Measurements from ENCODE around the gene NRDE2.

The NRDE2 gene, protein sequence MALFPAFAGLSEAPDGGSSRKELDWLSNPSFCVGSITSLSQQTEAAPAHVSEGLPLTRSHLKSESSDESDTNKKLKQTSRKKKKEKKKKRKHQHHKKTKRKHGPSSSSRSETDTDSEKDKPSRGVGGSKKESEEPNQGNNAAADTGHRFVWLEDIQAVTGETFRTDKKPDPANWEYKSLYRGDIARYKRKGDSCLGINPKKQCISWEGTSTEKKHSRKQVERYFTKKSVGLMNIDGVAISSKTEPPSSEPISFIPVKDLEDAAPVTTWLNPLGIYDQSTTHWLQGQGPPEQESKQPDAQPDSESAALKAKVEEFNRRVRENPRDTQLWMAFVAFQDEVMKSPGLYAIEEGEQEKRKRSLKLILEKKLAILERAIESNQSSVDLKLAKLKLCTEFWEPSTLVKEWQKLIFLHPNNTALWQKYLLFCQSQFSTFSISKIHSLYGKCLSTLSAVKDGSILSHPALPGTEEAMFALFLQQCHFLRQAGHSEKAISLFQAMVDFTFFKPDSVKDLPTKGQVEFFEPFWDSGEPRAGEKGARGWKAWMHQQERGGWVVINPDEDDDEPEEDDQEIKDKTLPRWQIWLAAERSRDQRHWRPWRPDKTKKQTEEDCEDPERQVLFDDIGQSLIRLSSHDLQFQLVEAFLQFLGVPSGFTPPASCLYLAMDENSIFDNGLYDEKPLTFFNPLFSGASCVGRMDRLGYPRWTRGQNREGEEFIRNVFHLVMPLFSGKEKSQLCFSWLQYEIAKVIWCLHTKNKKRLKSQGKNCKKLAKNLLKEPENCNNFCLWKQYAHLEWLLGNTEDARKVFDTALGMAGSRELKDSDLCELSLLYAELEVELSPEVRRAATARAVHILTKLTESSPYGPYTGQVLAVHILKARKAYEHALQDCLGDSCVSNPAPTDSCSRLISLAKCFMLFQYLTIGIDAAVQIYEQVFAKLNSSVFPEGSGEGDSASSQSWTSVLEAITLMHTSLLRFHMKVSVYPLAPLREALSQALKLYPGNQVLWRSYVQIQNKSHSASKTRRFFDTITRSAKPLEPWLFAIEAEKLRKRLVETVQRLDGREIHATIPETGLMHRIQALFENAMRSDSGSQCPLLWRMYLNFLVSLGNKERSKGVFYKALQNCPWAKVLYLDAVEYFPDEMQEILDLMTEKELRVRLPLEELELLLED

DNA sequence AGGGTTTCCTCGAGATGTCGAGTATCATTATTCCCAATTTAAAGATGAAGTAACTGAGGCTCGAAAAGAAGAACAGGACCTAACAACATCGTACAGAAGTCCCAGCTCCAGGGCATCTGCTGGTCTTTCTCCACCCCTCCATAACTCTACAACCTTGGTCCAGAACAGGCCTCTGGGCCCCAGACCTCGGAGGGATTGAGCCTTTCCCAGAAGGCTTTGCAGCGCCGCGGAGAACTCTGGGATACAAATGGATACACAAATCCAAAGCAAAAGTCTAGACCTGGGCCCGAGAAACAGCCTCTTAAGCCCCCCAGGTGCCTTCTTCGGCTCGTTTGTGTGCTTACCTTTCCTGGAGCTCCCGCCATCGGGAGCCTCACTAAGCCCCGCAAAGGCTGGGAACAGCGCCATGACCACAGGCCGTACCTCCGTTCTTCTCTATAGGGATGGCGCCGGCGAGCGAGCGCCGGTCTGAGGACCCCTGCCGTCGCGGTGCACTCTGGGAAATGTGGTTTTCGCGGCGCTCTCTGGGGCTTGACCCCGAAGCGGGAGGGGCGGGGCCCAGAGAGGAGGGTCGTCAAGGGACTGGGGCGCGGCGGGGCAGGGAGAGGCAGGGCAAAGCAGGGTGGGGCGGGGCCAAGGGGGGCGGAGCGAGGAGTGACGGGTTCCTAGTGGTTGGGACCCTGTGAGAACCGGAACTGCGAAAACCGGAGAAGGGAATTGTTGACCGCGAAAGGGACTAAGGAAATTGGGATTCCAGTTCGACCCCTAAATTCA, at the start of gene NRDE2:
Gene NRDE2 (minus strand): TSS at position 445 of the 774 bp plus-strand sequence. CDS start 37 bp downstream, at position 408.
- no peak for TF ChIP-seq GATA1 (IDR thresholded peaks at IDR 0.05; ENCODE audit: low read depth, low read length)
- peak; percentile 70 for TF ChIP-seq POLR2A (IDR thresholded peaks at IDR 0.05; ENCODE audit: low read length)
- peak; percentile 97 to 98 for DNase-seq

DNA sequence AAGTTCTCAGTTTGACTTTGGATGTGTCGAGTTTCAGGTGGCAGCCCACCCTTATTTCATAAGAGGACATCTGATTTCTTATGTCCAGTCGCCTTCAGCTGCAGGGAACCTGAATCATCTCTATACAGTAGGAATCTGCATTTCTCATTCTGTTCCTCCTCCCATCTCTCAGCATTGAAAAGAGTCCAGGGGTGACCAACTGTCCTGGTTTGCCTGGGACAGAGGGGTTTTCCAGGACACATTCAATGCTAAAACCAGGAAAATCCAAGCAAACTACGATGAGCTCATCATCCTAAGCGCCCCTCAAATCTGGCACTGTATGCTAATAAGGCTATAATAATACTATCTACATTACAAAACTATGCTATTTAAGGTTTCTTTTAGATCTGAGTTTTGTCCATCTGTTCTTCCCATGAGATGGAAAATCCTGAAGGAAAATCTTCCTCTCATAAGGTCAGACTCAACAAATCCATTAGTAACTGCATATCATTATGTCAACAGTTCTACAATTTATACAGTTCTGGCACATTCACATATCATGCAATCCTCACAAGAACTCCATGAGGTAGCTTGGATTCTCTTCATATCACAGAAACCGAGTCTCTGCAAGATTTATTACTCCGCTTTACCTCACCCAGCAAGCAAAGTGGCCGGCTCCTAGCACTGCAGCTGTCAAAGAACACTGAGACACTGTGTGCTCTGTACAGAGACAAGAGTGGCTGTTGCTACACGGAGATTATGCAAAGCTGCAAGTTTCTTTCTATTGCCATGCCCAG, 49.5 kb upstream of the NRDE2 start:
- TF ChIP-seq GATA1 (IDR thresholded peaks at IDR 0.05; ENCODE audit: low read depth, low read length) (no peak), POLR2A (IDR thresholded peaks at IDR 0.05; ENCODE audit: low read length) (no peak)
- DNase-seq = peak; percentile 21 to 22

DNA sequence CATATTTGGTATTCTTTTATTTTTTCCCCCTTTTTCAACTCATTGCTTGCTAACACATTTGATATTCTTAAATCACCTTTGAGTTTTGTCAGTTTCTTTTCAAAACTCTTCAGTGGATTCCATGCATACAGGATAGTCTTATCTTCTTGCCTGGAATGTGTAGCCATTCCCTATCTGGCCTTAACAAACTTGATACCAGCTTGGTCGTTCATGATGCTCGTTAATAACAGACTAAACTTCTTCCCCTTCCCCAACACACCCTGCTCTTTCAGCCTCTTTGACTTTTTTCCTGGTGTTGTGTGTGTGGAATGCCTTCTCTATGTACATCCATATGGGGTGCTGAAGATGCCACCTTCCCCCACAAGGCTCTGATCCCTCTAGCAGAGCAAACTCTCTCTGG, 47.4 kb upstream of the NRDE2 start:
- TF ChIP-seq POLR2A (IDR thresholded peaks at IDR 0.05; ENCODE audit: low read length) (no peak), GATA1 (IDR thresholded peaks at IDR 0.05; ENCODE audit: low read depth, low read length) (no peak)
- peak; percentile 42 to 62 for DNase-seq

DNA sequence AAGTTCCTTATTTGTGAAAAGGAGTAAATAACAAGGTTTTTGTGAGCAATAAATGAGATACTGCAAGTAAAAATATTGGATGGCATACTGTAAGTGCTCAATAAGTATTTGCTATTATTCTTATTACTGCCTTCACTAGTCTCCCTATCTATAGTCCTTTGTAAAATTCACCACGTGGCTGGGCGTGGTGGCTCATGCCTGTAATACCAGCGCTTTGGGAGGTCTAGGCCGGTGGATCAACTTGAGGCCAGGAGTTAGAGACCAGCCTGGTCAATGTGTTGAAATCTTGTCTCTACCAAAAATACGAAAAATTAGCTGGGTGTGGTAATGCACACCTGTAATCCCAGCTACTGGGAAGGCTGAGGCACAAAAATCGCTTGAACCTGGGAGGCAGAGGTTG, 46.5 kb upstream of the NRDE2 start:
- TF ChIP-seq GATA1 (IDR thresholded peaks at IDR 0.05; ENCODE audit: low read depth, low read length) (no peak), POLR2A (IDR thresholded peaks at IDR 0.05; ENCODE audit: low read length) (no peak)
- peak in 1 of 2 experiments; percentile 16 for DNase-seq

DNA sequence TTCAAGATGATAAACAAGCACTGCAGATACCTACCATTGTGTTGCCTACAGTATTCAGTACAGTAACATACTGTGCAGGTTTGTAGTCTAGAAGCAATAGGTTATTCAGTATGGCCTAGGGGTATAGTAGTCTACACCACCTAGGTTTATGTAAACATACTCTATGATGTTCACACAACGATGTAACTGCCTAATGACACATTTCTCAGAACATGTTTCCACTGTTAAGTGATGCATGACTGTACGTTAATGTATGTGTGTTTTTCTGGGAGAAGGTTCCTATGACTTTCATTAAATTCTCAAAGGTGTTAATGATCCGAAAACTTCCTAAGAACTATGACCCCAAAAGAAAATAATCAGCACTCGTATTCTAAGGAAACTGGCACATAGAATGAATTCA, 44.2 kb upstream of the NRDE2 start:
- DNase-seq = no peak
- TF ChIP-seq POLR2A (IDR thresholded peaks at IDR 0.05; ENCODE audit: low read length) = no peak
- TF ChIP-seq GATA1 (IDR thresholded peaks at IDR 0.05; ENCODE audit: low read depth, low read length) = no peak

DNA sequence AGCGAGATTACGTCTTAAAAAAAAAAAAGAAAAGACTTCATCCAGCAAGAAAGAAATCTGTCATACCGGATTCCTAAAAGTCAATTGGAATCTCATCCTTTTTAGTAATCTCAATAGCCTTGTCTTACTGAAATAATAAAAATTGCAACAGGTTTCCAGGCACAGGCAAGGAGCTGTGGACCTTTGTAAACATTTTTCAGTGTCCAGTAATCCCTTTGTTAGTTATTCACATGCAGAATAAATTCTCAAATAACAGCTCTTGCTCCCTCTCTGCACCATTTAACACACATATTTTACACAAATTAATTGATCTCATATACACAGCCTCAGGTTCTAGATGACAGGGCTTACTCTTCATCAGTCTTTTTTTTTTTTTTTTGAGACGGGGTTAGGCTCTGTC, 43.1 kb upstream of the NRDE2 start:
- no peak for DNase-seq
- no peak for TF ChIP-seq POLR2A (IDR thresholded peaks at IDR 0.05; ENCODE audit: low read length)
- no peak for TF ChIP-seq GATA1 (IDR thresholded peaks at IDR 0.05; ENCODE audit: low read depth, low read length)

DNA sequence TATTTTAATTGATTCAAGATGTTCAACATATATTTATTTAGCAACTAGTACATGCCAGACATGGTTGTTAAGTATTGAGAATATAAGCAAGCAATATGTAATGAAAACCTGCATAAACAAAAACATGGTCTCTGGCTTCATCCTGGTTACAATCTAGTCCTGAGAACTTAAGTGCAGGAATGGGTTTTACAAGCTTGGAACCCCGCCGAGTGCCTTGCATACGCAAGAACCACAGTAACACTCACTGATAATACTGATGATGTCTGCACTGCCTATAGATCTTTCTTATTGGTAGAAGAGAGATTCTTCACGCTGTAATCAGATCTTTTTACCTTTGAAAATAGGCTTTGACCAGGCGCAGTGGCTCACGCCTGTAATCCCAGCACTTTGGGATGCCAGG, 42.1 kb upstream of the NRDE2 start:
- DNase-seq = no peak
- TF ChIP-seq POLR2A (IDR thresholded peaks at IDR 0.05; ENCODE audit: low read length) = no peak
- no peak for TF ChIP-seq GATA1 (IDR thresholded peaks at IDR 0.05; ENCODE audit: low read depth, low read length)

DNA sequence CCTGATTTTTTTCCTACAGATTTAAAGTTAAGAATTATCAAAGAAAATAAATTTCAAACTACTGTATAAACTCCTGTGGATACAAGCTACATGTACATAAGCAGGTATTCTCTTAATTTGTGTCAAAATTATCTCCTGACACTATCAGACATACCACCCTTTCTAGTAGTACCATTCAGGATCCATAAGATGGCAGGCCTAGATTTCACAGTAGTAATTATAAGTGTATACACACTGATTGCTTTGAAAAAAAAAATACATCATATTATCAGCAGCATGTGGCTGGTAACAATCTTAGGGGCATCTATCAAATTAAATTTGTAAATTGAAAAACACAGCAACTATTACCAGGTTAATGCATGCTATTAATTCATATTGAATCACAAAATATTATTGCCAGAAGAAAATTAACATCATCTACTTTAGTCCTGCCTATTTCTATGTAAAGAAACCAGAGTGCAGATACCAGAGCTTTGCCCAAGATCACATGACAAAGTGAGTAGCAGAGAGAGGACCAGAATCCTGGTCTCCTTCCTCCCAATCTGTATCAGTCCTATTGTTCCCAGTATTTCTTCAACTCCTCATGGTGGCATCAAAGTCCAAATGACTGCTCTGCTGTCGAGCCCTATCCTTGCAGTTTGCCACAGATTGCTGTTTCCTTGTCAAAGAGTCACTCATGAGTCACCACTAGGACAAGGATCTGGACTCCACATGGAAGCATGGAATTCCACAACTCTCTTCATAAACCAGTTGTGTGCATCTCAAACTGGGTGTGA, 37.4 kb upstream of the NRDE2 start:
- no peak for DNase-seq
- no peak for TF ChIP-seq POLR2A (IDR thresholded peaks at IDR 0.05; ENCODE audit: low read length)
- TF ChIP-seq GATA1 (IDR thresholded peaks at IDR 0.05; ENCODE audit: low read depth, low read length) = no peak

DNA sequence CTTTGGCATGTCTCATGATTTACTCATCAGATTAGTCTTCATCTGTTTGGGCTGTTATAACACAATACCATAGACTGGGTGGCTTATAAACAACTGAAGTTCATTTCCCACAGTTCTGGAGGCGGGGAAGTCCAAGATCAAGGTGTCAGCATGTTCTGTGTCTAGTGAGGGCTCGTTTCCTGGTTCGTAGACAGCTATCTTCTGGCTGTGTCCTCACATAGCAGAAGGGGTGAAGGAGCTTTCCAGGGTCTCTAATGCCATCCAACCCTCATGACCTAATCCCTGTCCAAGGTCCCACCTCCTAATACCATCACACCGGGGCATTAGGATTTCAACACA, 30.8 kb upstream of the NRDE2 start:
- no peak for DNase-seq
- TF ChIP-seq POLR2A (IDR thresholded peaks at IDR 0.05; ENCODE audit: low read length) (no peak), GATA1 (IDR thresholded peaks at IDR 0.05; ENCODE audit: low read depth, low read length) (no peak)

DNA sequence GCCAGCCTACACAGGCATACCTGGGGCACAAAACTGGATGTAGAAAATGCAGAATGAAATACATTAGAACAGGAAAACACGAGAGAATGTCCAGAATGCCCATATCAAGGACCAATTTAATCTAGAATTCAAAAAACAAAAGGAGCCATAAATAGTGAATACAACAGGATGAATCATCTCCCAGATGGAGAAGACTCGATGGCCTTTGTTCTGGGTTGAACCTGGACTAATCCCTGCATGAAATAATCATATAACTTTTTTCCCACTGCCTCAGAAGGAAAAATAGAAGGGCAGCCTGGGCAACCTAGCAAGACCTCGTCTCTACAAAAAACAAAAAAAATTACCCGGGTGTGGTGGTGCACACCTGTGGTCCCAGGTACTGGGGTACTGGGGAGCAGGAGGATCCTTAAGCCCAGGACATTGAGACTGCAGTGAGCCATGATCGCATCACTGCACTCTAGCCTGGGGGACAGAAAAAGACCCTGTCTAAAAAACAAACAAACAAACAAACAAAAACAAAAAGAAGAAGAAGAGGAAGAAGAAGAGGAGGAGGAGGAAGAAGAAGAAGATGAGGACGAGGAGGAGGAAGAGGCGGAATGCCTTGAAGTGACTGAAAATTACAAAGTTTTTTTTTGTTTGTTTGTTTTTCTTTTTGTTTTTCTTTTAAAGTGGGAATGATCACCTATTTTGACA, 30.3 kb upstream of the NRDE2 start:
- TF ChIP-seq POLR2A (IDR thresholded peaks at IDR 0.05; ENCODE audit: low read length) (no peak), GATA1 (IDR thresholded peaks at IDR 0.05; ENCODE audit: low read depth, low read length) (no peak)
- DNase-seq = no peak

DNA sequence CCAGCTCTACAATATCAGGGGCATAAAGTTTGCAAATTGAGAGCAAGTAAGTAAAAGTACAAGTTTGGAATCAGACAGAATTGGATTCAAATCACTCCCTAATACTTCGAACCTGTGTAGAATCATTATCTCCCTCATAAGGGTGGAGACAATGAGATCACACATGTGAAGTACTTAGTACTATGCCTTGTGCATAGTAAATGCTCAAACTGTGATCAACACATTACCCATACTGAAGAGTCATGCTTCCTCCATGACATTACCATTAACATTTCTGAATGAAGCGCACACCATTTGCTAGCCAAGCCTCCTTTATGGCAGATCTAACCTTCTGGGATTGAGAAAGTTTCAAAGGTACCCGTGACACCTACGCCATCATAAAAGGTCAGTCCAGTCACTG, 26.6 kb upstream of the NRDE2 start:
- TF ChIP-seq POLR2A (IDR thresholded peaks at IDR 0.05; ENCODE audit: low read length) (no peak), GATA1 (IDR thresholded peaks at IDR 0.05; ENCODE audit: low read depth, low read length) (no peak)
- DNase-seq = no peak
